K562 (cell line): ENCODE measurements around the gene FGL2. TPM values are rescaled to one million over a fixed set of nuclear protein-coding genes. Genes with fewer than 3 reads are reported as not detected.

Source experiments
- ATAC-seq: fragments of 200-7000 bp; cut with Tn5 transposase; 3 replicates; pipeline ENCODE4 v1.9.1; 2020; ENCODE audit warnings: moderate library complexity
- BruUV-seq: library from RNA; stranded (reverse); fragments of 400-500 nt; replicated peaks from 2 replicates; lab custom pipeline; 2021; lab: Mats Ljungman, UMichigan
- CTCF ChIA-PET: fragments of 300-600 bp; formaldehyde crosslinking; extraction: SDS; loops from one replicate; lab custom pipeline; 2021; ENCODE audit warnings: low intra/inter-chr PET ratio; lab: Yijun Ruan, JAX
- POLR2A ChIA-PET: fragments of 300-600, 350-650 bp; sonication (Branson Sonifier 250); formaldehyde crosslinking; extraction: SDS; loops from one replicate; lab custom pipeline; 2021; ENCODE audit warnings: antibody characterized with exemption, inconsistent platforms; lab: Yijun Ruan, JAX
- DNase-seq, 4 experiments: peaks; one replicate each; pipeline versions ENCODE4 v3.0.0 to v3.0.0-alpha.2; 2011 to 2018; ENCODE audit warnings: low spot score in 3 of 4, mixed read lengths in 3 of 4; ENCODE audit errors: extremely low read depth in 1 of 4
- FAIRE-seq: peaks from 2 replicates; lab custom pipeline; 2011; peaks lifted over from hg19 to GRCh38; lab: Jason Lieb, UNC
- H2AFZ ChIP-seq: 2 replicates; pipeline ENCODE4 v1.6.0; 2011; ENCODE audit warnings: low read depth, low read length, control low read depth, inconsistent platforms
- H3K27ac ChIP-seq: fragments of 200-600 bp; 3 replicates; pipeline ENCODE4 v1.8.0; 2011; ENCODE audit warnings: low read depth, mild to moderate bottlenecking, control low read depth, inconsistent platforms, low read length, moderate library complexity, mixed read lengths; ENCODE audit errors: extremely low read depth
- H3K27me3 ChIP-seq, 2 experiments: fragments of 300-600 bp in 1 of 2; 2 replicates in 1 of 2; 3 replicates in 1 of 2; pipeline versions ENCODE4 v1.6.0 to v1.8.0; 2011; ENCODE audit warnings: inconsistent platforms in 2 of 2, low read length in 2 of 2, mild to moderate bottlenecking in 1 of 2, mixed read lengths in 1 of 2, moderate library complexity in 1 of 2; ENCODE audit not compliant: control insufficient read depth in 2 of 2, insufficient read depth in 2 of 2
- H3K36me3 ChIP-seq: fragments of 300-600 bp; 3 replicates; pipeline ENCODE4 v1.8.0; 2011; ENCODE audit warnings: mild to moderate bottlenecking, low read length, inconsistent platforms; ENCODE audit not compliant: control insufficient read depth, insufficient read depth
- H3K4me1 ChIP-seq, 2 experiments: fragments of 200-600 bp in 1 of 2; replicated peaks in 1 of 2; 2 replicates in 1 of 2; 3 replicates in 1 of 2; pipeline versions ENCODE4 v1.5.1 to v1.8.0; 2011; ENCODE audit warnings: inconsistent platforms in 2 of 2, low read length in 2 of 2, mild to moderate bottlenecking in 1 of 2, mixed read lengths in 1 of 2, moderate library complexity in 1 of 2; ENCODE audit not compliant: control insufficient read depth in 2 of 2, insufficient read depth in 2 of 2
- H3K4me2 ChIP-seq: 2 replicates; pipeline ENCODE4 v1.6.1; 2011; ENCODE audit warnings: low read length, control low read depth, inconsistent platforms, mixed read lengths; ENCODE audit not compliant: insufficient read depth
- H3K4me3 ChIP-seq: fragments of 200-600 bp; sonication (generic), shearing (Covaris generic); 2 replicates; pipeline ENCODE4 v1.5.1; 2016; ENCODE audit warnings: control low read depth, inconsistent platforms
- H3K79me2 ChIP-seq: fragments of 200-600 bp; 3 replicates; pipeline ENCODE4 v1.8.0; 2011; ENCODE audit warnings: low read length, inconsistent platforms; ENCODE audit not compliant: control insufficient read depth, insufficient read depth
- H3K9ac ChIP-seq, 2 experiments: 2 replicates each; pipeline versions ENCODE4 v1.6.0 to v1.6.1; 2011; ENCODE audit warnings: low read depth in 2 of 2, low read length in 2 of 2, control low read depth in 1 of 2, inconsistent platforms in 1 of 2, mild to moderate bottlenecking in 1 of 2, mixed read lengths in 1 of 2; ENCODE audit not compliant: insufficient read depth in 1 of 2
- H3K9me1 ChIP-seq: one replicate; pipeline ENCODE4 v1.6.0; 2011; ENCODE audit warnings: inconsistent platforms, mild to moderate bottlenecking, low read length, moderate library complexity; ENCODE audit not compliant: control insufficient read depth, insufficient read depth
- H3K9me3 ChIP-seq: replicated peaks from 2 replicates; pipeline ENCODE4 v1.5.1; 2011; ENCODE audit warnings: low read depth, low read length, inconsistent platforms; ENCODE audit not compliant: control insufficient read depth, insufficient read depth
- H4K20me1 ChIP-seq: replicated peaks from 2 replicates; pipeline ENCODE4 v1.6.1; 2011; ENCODE audit warnings: low read length, inconsistent platforms, mixed read lengths; ENCODE audit not compliant: control insufficient read depth, insufficient read depth
- DEAF1 ChIP-seq: fragments of 450-650 bp; formaldehyde crosslinking; IDR thresholded peaks from 2 replicates; pipeline ENCODE4 v1.4.0; 2020; ENCODE audit warnings: mild to moderate bottlenecking, moderate library complexity
- GABPB1 ChIP-seq: sonication (generic); formaldehyde crosslinking; IDR thresholded peaks from 2 replicates; pipeline ENCODE4 v1.8.0; 2022; ENCODE audit warnings: mild to moderate bottlenecking, missing genetic modification reagents
- HDAC1 ChIP-seq, 2 experiments: fragments of 450-650 bp; IDR thresholded peaks; 2 replicates each; pipeline ENCODE4 v1.6.1; 2016 to 2017; ENCODE audit warnings: inconsistent platforms in 1 of 2, mild to moderate bottlenecking in 1 of 2, moderate library complexity in 1 of 2
- HOMEZ ChIP-seq: fragments of 250-450 bp; sonication (Bioruptor Pico); IDR thresholded peaks from 2 replicates; pipeline ENCODE4 v1.4.0; 2020; ENCODE audit warnings: mild to moderate bottlenecking, moderate library complexity
- MLLT1 ChIP-seq, 2 experiments: fragments of 450-650 bp; IDR thresholded peaks; 2 replicates each; pipeline ENCODE4 v1.6.1; 2016
- NCOA2 ChIP-seq, 2 experiments: fragments of 450-650 bp; IDR thresholded peaks; 2 replicates each; pipeline ENCODE4 v1.6.1; 2018; ENCODE audit warnings: mild to moderate bottlenecking in 2 of 2, moderate library complexity in 1 of 2; ENCODE audit not compliant: partially characterized antibody in 2 of 2
- NR2C2 ChIP-seq, 2 experiments: fragments of 200-800 bp in 1 of 2; sonication (Bioruptor generic) in 1 of 2; sonication (generic) in 1 of 2; formaldehyde crosslinking in 1 of 2; IDR thresholded peaks; 2 replicates each; pipeline versions ENCODE4 v1.6.1 to v1.8.0; 2016 to 2022; ENCODE audit warnings: mild to moderate bottlenecking in 1 of 2, missing compliant biosample characterization in 1 of 2, missing genetic modification characterization in 1 of 2, missing genetic modification reagents in 1 of 2
- RAD21 ChIP-seq, 2 experiments: fragments of 250-450 bp in 1 of 2; fragments of 450-650 bp in 1 of 2; sonication (Bioruptor Pico) in 1 of 2; formaldehyde crosslinking in 1 of 2; IDR thresholded peaks in 1 of 2; conservative IDR thresholded peaks in 1 of 2; 2 replicates each; pipeline versions ENCODE4 v1.4.0 to v1.8.0; 2020 to 2022; ENCODE audit warnings: mild to moderate bottlenecking in 2 of 2, moderate library complexity in 1 of 2
- SAFB2 ChIP-seq: fragments of 200-400 bp; formaldehyde crosslinking; IDR thresholded peaks from 2 replicates; pipeline ENCODE4 v1.6.1; 2018; ENCODE audit warnings: borderline replicate concordance, low read length, low read depth, moderate library complexity; ENCODE audit not compliant: severe bottlenecking
- TEAD2 ChIP-seq: fragments of 450-650 bp; IDR thresholded peaks from 2 replicates; pipeline ENCODE4 v1.6.1; 2016; ENCODE audit warnings: missing genetic modification characterization, control low read depth, missing compliant biosample characterization
- WGBS: fragments of 100-300 bp; shearing (Covaris generic); methylation state at CpG from one replicate; pipeline ENCODE4 v1.1.6; 2016; ENCODE audit warnings: low coverage, mixed read lengths; ENCODE audit not compliant: insufficient coverage; ENCODE audit errors: missing lambda C conversion rate; 5-methylcytosine and 5-hydroxymethylcytosine counted together
- in situ Hi-C: fragments of 300-500 bp; cut with MboI; formaldehyde crosslinking; loops from 4 replicates; pipeline ENCODE4 v1.15.0; 2018; ENCODE audit warnings: inconsistent platforms, mixed read lengths
- intact Hi-C: fragments of 100-400 bp; cut with micrococcal nuclease; formaldehyde crosslinking; loops from 2 replicates; pipeline ENCODE4 v1.14.2; 2022
- polyA plus RNA-seq, 8 experiments: library from polyadenylated mRNA; depleted of rRNA in 4 of 8; stranded (reverse) in 5 of 8; unstranded in 3 of 8; fragments of >200 nt; fragmentation: Nextera tagmentation in 2 of 8; fragmentation: Illumina TruSeq in 1 of 8; extraction: Ambion mirVana in 2 of 8; extraction: Trizol in 1 of 8; gene quantifications; 2 replicates each; pipeline versions ENCODE4 v1.2.1 to v1.2.3, GENCODE V29; 2011 to 2014; ENCODE audit warnings: inconsistent platforms in 1 of 8, missing spikeins in 1 of 8
- total RNA-seq, 7 experiments: library from RNA; depleted of rRNA in 6 of 7; stranded (reverse); fragments of >200 nt in 6 of 7; fragmentation: Illumina TruSeq in 2 of 7; extraction: Trizol in 2 of 7; gene quantifications; 2 replicates each; pipeline versions ENCODE4 v1.2.1 to v1.2.3, GENCODE V29; 2011 to 2021; ENCODE audit warnings: low replicate concordance in 1 of 7
- TF ChIP-seq, protein P1 (sequence below), 3 experiments: IDR thresholded peaks in 2 of 3; conservative IDR thresholded peaks in 1 of 3; 2 replicates each; pipeline ENCODE4 v1.5.1; 2011 to 2012; ENCODE audit warnings: low read length in 3 of 3, mild to moderate bottlenecking in 3 of 3, control low read depth in 2 of 3, improper control_type of control experiment in 1 of 3, inconsistent platforms in 1 of 3, low read depth in 1 of 3, mixed read lengths in 1 of 3, moderate library complexity in 1 of 3; ENCODE audit not compliant: insufficient read depth in 2 of 3

The FGL2 gene
- total and polyA plus RNA-seq, 9 of the 15 experiments (the other 6 are each of a cell fraction or from before 2014, with no cell fraction given), result 0.11 TPM; not detected in 8

- TF ChIP-seq HOMEZ (CRISPR knock-in tag), result no peak
Observed at GRCh38 chr7:77248154-77248553, 48.5 kb upstream of the FGL2 start (continued).

DNA sequence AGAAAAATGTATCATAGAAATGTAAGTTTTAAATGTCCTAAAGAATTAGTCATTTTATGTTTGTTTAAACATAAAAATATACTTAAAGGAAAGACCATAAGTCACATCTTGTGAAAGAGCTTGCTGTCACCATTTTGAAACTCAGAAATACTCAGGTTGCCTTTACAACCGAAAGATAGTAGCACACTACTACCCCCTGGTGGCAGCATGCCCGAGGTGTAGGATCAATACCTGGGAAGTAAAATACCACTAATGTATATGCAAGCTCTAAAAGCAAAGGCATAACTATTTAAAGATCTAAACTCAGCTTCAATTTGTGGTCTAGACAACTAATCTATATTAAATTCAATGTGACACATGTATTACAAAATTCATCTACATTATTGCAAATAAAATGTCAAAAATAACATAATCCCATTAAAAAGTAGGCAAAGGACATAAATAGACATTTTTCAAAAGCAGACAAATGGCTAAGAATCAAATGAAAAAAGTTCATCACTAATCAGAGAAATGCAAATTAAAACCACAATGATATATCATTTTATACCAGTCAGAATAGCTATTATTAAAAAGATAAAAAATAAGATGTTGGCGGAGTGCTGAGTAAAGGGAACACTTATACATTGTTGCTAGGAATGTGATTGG is 47.7 kb upstream of the FGL2 start:
- Histone ChIP-seq H3K36me3 (no peaks in the 10 kb centered on the region), H3K9ac (no peak overlapping the region), H3K79me2 (no peaks in the 10 kb centered on the region), H2AFZ (no peak overlapping the region), H3K4me1 (no peaks in the 10 kb centered on the region; a peak in 1 of 5 replicates), H3K9me3 (no peaks in the 10 kb centered on the region), H3K4me2 (no peak overlapping the region), H3K27ac (no peak overlapping the region), H3K9me1 (no peaks in the 10 kb centered on the region), H3K4me3 (no peak overlapping the region), H4K20me1 (no peaks in the 10 kb centered on the region), H3K27me3 (no peaks in the 10 kb centered on the region)
- ATAC-seq (peak; percentile 97), FAIRE-seq (peak; percentile 89), DNase-seq (peak; percentile 69 to 82 (median 74))
- POLR2A ChIA-PET, result interaction anchor here (0.5 to 1.5 kb wide), 3 partner anchors 10 to 19 kb away, joined by 3 to 4 read pairs (median 3); no protein-coding TSS in a partner anchor
- CTCF ChIA-PET, result interaction anchor here (0.6 to 1.2 kb wide), 5 partner anchors 85 to 1070 kb away, joined by 3 to 8 read pairs (median 3); no protein-coding TSS in a partner anchor
- WGBS, result 17% methylated on average over 3 of the region's 3 CpGs
- in situ Hi-C loops, result loop anchor here (25.0 kb wide), 1 partner anchor 610 kb away; the partner anchor contains the start of gene POMZP3
- no TSS peak for BruUV-seq
- intact Hi-C loops, result loop anchor here (2.0 to 10.0 kb wide), 2 partner anchors 83 to 123 kb away; partner anchors contain the start of gene CCDC146
- TF ChIP-seq SAFB2 (no peak), TEAD2 (tag) (no peak), NR2C2 (CRISPR knock-in tag; IDR thresholded peaks at IDR 0.05) (no peak), NR2C2 (tag; IDR thresholded peaks at IDR 0.05) (peak; percentile 16; the same call in 1 of the 2 replicates), DEAF1 (CRISPR knock-in tag) (peak; percentile 69), RAD21 (CRISPR knock-in tag; conservative IDR thresholded peaks at IDR 0.05 in 1 of 2, IDR thresholded peaks at IDR 0.05 in 1 of 2) (peak; percentile 84 to 89), NCOA2 (IDR thresholded peaks at IDR 0.05; ENCODE audit: partially characterized antibody in 2 of 2) (no peak), MLLT1 (IDR thresholded peaks at IDR 0.05) (no peak), HDAC1 (IDR thresholded peaks at IDR 0.05) (no peak), GABPB1 (CRISPR knock-in tag) (no peak)
- TF ChIP-seq, protein P1, sequence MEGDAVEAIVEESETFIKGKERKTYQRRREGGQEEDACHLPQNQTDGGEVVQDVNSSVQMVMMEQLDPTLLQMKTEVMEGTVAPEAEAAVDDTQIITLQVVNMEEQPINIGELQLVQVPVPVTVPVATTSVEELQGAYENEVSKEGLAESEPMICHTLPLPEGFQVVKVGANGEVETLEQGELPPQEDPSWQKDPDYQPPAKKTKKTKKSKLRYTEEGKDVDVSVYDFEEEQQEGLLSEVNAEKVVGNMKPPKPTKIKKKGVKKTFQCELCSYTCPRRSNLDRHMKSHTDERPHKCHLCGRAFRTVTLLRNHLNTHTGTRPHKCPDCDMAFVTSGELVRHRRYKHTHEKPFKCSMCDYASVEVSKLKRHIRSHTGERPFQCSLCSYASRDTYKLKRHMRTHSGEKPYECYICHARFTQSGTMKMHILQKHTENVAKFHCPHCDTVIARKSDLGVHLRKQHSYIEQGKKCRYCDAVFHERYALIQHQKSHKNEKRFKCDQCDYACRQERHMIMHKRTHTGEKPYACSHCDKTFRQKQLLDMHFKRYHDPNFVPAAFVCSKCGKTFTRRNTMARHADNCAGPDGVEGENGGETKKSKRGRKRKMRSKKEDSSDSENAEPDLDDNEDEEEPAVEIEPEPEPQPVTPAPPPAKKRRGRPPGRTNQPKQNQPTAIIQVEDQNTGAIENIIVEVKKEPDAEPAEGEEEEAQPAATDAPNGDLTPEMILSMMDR (IDR thresholded peaks at IDR 0.05 in 2 of 3, conservative IDR thresholded peaks at IDR 0.05 in 1 of 3; ENCODE audit: insufficient read depth in 2 of 3, low read depth in 1 of 3, low read length in 3 of 3), result peak; percentile 69 to 89 (median 84)
